Astrocyte (in vitro differentiated cells and primary cell): ENCODE results near the gene MBTD1.

Experiments
- CTCF ChIP-seq: IDR thresholded peaks from 2 replicates; pipeline ENCODE4 v1.5.1; 2011; ENCODE audit warnings: low read depth, mild to moderate bottlenecking, inconsistent platforms, low read length, moderate library complexity; ENCODE audit not compliant: insufficient read depth
- EZH2 ChIP-seq: IDR thresholded peaks from 2 replicates; pipeline ENCODE4 v1.6.1; 2012; ENCODE audit warnings: mild to moderate bottlenecking, low read length, inconsistent platforms; ENCODE audit not compliant: insufficient read depth

GRCh38 chr17:51197754-51198153, 62.1 kb downstream of the MBTD1 start:
- TF ChIP-seq CTCF (no peak), EZH2 (no peak)
